Skeletal muscle tissue (tissue), 4 donors: ENCODE data around the gene FLT1. TPM values are rescaled to one million over a fixed set of nuclear protein-coding genes. Genes with fewer than 3 reads are reported as not detected.

ENCODE experiments used
- H3K27ac ChIP-seq: one replicate; pipeline ENCODE4 v1.7.0; 2013; ENCODE audit warnings: mild to moderate bottlenecking, low read depth, low read length, inconsistent platforms
- H3K27me3 ChIP-seq, 3 donors: one replicate each; pipeline ENCODE4 v1.7.0; 2013; ENCODE audit warnings: low read length in 3 of 3; ENCODE audit not compliant: control insufficient read depth in 3 of 3, insufficient read depth in 3 of 3
- H3K36me3 ChIP-seq, 3 donors: one replicate each; pipeline ENCODE4 v1.7.0; 2013; ENCODE audit warnings: low read length in 3 of 3; ENCODE audit not compliant: control insufficient read depth in 3 of 3, insufficient read depth in 3 of 3
- H3K4me1 ChIP-seq, 3 donors: one replicate each; pipeline ENCODE4 v1.7.0; 2013; ENCODE audit warnings: low read length in 3 of 3, mild to moderate bottlenecking in 3 of 3; ENCODE audit not compliant: control insufficient read depth in 3 of 3, insufficient read depth in 3 of 3
- H3K4me3 ChIP-seq, 3 donors: one replicate each; pipeline ENCODE4 v1.7.0; 2013; ENCODE audit warnings: low read length in 3 of 3
- H3K9ac ChIP-seq, 3 donors: one replicate each; pipeline ENCODE4 v1.7.0; 2013; ENCODE audit warnings: low read length in 3 of 3, mild to moderate bottlenecking in 3 of 3, moderate library complexity in 2 of 3, low read depth in 1 of 3
- H3K9me3 ChIP-seq, 3 donors: one replicate each; pipeline ENCODE4 v1.7.0; 2013; ENCODE audit warnings: low read length in 3 of 3; ENCODE audit not compliant: control insufficient read depth in 3 of 3
- total RNA-seq: library from RNA; depleted of rRNA; stranded (reverse); fragments of >200 nt; gene quantifications from one replicate; pipeline ENCODE4 v1.2.3, GENCODE V29; 2014
- donor health status: Osteomylitis.

FLT1 gene
- total RNA-seq, 1 donor from 2014 or later = 13.0 TPM

DNA sequence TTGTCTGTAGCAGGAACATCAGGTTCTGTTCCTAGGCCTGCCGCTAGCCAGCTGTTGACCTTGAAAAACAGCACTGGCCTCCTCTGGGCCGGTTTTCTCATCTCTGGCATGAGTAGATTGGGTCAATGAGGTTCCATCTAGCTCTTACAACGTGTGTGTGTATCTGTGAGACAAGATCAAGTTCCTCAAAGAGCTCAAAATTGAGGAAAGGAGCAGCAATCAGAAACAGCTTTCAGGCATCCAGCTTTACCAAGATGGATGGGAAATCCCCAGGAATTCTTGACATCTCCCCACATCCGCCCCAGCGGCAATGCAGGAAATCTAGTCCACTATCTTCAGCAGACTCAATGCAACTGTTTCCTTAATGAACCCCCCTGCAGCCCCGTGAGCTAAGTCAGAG, 4.9 kb downstream of the FLT1 start:
- H3K4me3 ChIP-seq = peak overlapping the region in 1 of 3 donors; percentile 4
- H3K9ac ChIP-seq = peak overlapping the region in 1 of 3 donors; percentile 40
- no peaks in the 10 kb centered on the region for H3K36me3 ChIP-seq
- no peaks in the 10 kb centered on the region for H3K9me3 ChIP-seq
- peaks cover 22 to 41% (median 38%) of the 10 kb centered on the region in 3 donors for H3K27me3 ChIP-seq
- H3K27ac ChIP-seq = no peak overlapping the region
- H3K4me1 ChIP-seq = peaks cover 9 to 18% (median 11%) of the 10 kb centered on the region in 3 donors

DNA sequence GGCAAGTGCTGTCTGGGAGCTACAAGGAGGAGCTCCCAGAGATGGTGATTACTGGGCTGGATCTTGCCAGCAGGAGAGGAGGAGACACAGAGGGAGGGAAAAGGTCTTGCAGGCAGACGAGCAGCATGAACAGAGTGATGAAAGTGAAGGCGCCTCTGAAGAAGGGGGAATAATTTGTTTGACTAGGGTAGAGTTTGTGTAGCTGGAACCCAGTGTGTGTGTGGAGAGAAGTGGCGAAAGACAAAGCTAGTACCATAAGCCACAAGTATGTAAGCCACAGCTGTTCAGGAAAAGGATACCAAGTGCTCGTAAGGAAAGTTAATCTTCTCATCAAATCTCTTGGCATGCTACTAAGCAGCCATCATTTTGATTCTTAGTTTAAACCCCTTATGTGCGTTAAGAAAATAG, 5.4 kb downstream of the FLT1 start:
- Histone ChIP-seq H3K27ac (no peak overlapping the region), H3K4me1 (peaks cover 9 to 17% (median 11%) of the 10 kb centered on the region in 3 donors), H3K4me3 (no peak overlapping the region), H3K9ac (no peak overlapping the region), H3K9me3 (no peaks in the 10 kb centered on the region), H3K27me3 (peaks cover 22 to 37% (median 37%) of the 10 kb centered on the region in 3 donors), H3K36me3 (no peaks in the 10 kb centered on the region)

DNA sequence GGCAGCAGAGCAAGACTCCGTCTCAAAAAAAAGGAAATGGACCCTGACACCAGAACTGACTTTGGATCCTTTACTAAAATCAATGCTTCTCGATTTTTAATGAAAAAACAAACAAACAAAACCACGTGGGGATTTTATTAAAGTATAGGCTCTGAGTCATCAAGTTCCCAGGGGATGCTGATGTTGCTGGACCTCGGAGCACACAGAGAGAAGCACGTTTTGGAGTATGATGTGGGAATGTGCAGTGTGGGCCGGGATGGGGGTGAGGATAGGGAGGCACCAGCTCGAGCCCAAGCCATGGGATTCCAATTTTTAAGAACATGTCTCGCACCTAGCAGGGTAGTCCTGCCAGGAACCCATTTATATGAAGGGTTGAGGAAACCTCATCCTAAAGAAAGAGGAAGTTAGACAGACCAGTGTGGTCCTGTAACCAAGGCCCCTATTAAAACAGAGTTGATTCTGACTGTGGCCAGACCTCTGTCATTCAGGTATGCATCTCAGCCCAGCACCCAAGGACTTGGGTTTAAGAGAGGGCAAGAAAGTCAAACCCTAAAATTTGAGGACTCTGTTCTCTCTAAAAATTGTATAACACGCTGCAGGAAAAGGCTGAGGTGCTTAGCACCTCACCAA, 6.4 kb downstream of the FLT1 start:
- Histone ChIP-seq H3K9me3 (no peaks in the 10 kb centered on the region), H3K4me3 (no peak overlapping the region), H3K27me3 (peaks cover 12 to 27% (median 26%) of the 10 kb centered on the region in 3 donors), H3K27ac (no peak overlapping the region), H3K36me3 (no peaks in the 10 kb centered on the region), H3K9ac (no peak overlapping the region), H3K4me1 (peaks cover 2 to 12% (median 4%) of the 10 kb centered on the region in 3 donors)

DNA sequence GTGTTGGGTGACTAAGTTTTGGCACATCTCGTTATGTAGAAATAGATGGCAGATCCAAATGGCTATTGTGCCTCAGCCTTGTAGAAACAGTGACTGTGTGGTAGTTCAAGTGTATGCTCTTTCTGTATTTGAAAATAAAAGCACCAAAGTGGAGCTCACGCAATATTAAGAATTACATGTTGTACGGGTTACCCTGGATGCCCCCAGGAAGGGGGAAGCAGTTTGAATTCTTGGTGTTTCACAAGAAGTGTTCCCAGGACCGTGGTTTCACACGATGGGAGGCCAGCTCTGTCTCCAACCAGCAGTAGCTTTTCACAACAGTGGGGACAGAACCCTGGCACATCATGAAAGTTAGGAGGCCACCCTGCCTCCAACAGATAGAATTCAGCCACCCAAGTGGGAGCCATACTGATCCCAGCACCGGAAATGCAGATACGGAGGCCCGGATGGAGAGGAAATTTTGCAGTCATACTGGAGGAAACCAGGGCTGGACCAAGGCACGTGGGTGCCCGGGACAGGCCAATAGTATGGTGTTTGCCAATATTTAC, 8.9 kb downstream of the FLT1 start:
- no peaks in the 10 kb centered on the region for H3K9me3 ChIP-seq
- no peak overlapping the region for H3K4me3 ChIP-seq
- no peak overlapping the region for H3K9ac ChIP-seq
- H3K27me3 ChIP-seq = peaks cover 7 to 20% (median 8%) of the 10 kb centered on the region in 3 donors
- no peak overlapping the region for H3K27ac ChIP-seq
- H3K4me1 ChIP-seq = peaks cover 2 to 12% (median 4%) of the 10 kb centered on the region in 3 donors
- no peaks in the 10 kb centered on the region for H3K36me3 ChIP-seq

DNA sequence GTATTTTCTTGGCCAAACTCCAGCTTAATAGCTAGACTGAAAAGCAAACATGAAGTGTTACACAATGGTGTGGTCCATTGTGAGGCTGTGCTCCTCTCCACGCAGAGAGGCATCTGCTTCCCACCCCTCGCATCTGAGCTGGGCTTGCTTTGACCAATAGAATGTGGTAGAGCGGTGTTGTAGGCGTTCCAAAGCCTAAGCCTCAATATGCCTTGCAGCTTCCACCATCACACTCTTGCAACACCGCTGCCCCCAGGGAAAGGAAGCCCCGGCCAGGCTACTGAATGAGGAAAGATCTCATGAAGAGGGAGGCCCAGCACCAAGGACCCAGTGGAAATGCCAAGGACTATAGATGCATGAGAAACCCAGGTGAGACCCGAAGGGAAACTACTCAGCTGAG, 9.4 kb downstream of the FLT1 start:
- Histone ChIP-seq H3K4me1 (peaks cover 2 to 12% (median 4%) of the 10 kb centered on the region in 3 donors), H3K4me3 (no peak overlapping the region), H3K27me3 (peaks cover 4 to 20% (median 4%) of the 10 kb centered on the region in 3 donors)

DNA sequence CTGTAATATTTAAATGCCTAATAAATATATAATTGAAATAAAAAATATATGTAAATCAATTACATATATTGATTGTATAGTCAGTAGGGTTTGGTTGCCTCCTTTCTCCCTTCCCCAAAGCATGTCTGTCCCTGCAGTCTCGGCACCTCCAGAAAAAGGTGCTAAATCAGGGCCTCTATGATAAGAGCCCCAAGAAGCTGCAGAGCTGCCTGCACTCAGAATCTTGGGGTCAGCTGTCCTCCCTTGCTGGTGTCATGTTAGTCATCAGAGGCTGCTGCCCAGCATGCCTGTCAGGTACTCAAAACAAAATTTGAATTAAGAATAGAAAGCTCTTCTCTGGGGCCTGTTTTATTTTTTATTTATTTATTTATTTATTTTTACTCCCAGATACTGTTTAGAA, 9.8 kb downstream of the FLT1 start:
- Histone ChIP-seq H3K36me3 (no peaks in the 10 kb centered on the region), H3K9me3 (no peaks in the 10 kb centered on the region), H3K4me1 (peaks cover 2 to 10% (median 4%) of the 10 kb centered on the region in 3 donors), H3K9ac (no peak overlapping the region), H3K27me3 (peaks cover 2 to 16% (median 2%) of the 10 kb centered on the region in 3 donors), H3K4me3 (no peak overlapping the region), H3K27ac (no peak overlapping the region)

More for the DNA sequence above, 9.4 kb downstream of the FLT1 start:
- H3K27ac ChIP-seq = no peak overlapping the region
- no peaks in the 10 kb centered on the region for H3K36me3 ChIP-seq
- no peak overlapping the region for H3K9ac ChIP-seq
- H3K9me3 ChIP-seq = no peaks in the 10 kb centered on the region

DNA sequence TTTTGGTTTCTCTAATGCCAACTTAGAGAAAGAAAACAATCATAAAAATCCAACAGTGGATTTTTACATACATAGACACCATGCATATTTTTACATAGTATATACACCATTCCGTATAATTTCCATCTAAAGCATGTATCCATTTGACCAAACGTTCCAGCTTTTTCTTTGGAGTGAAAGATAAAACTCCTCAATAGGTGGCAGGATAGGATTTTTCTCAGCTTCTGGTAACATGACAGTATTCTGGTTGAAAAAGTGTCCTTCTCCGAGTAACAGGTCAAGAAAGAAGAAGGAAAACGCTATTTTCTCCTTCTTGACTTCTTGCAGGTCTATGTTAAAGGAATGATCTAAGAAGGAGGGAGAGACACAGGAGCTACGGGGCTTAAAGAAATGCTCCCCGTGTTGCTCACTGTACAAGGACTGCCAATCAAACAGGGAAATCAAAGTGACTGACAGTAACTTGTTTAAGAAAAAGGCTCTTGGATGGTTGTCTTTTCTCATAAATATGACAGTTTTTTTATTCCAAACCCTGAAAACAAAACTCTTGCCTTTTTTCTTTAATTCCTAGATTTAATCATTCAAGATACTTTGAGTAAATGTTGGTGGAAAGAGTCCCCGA, 11.5 kb downstream of the FLT1 start:
- H3K4me1 ChIP-seq = peaks cover 0 to 4% (median 0%) of the 10 kb centered on the region in 3 donors
- H3K9me3 ChIP-seq = no peaks in the 10 kb centered on the region
- no peak overlapping the region for H3K27ac ChIP-seq
- H3K27me3 ChIP-seq = peaks cover 0 to 8% (median under 1%) of the 10 kb centered on the region in 3 donors
- H3K4me3 ChIP-seq = no peak overlapping the region
- no peak overlapping the region for H3K9ac ChIP-seq
- no peaks in the 10 kb centered on the region for H3K36me3 ChIP-seq

DNA sequence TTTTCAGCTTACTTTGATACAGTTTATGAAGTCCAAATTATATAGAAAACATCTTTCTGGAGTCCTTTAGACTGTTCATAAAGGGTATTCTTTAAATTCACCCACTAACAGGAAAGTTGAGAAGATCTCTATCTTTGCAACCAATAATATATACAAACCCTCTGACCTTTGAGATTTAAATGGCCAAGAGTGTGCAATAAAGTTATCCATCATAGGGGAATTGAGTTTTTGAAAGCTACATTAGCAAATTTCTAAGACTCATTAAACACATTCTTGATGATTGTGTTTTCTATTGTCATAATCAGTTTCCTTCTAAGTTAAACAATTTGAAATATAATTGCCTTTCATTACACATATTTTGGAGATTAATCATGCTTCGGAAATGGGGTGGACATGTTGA, 15.9 kb downstream of the FLT1 start:
- Histone ChIP-seq H3K4me1 (no peaks in the 10 kb centered on the region), H3K9me3 (no peaks in the 10 kb centered on the region), H3K36me3 (no peaks in the 10 kb centered on the region), H3K27me3 (peaks cover 0 to 10% (median 0%) of the 10 kb centered on the region in 3 donors), H3K27ac (no peak overlapping the region), H3K9ac (no peak overlapping the region), H3K4me3 (no peak overlapping the region)

DNA sequence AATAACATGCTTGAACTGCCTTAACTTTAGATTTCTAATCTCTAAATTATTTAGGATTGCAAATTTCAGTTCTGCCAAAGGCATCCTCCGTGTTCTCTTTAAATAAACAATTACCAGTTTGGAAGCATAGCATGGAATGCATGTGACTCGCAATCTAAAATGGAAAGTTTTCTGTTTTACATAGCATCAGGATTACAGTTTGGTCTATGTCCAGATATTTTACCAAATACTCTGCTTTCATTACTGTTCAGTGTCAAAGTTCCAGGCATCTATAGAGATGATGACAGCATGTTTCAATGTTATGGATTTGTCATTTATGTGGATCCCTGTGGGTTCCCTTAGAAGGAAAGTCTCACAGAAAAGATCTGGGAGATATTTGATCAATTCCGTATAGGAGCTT, 16.8 kb downstream of the FLT1 start:
- no peaks in the 10 kb centered on the region for H3K36me3 ChIP-seq
- H3K4me1 ChIP-seq = no peaks in the 10 kb centered on the region
- no peaks in the 10 kb centered on the region for H3K9me3 ChIP-seq
- no peak overlapping the region for H3K27ac ChIP-seq
- H3K9ac ChIP-seq = no peak overlapping the region
- H3K27me3 ChIP-seq = peaks cover 0 to 6% (median 0%) of the 10 kb centered on the region in 3 donors
- H3K4me3 ChIP-seq = no peak overlapping the region

DNA sequence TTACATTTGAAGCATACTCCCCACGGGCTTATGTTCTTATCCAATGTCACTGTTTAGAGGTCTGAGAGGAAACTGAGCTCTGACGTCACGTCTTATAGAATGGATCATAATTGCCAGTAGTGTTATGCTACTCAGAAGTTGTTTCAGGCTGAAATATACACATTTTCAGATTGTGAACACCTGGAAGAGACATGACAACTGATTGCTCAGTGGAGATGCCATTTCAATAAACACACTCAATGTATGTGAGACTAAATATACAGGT, 17.3 kb downstream of the FLT1 start:
- H3K4me1 ChIP-seq = no peaks in the 10 kb centered on the region
- H3K9me3 ChIP-seq = no peaks in the 10 kb centered on the region

More for the DNA sequence above, 17.3 kb downstream of the FLT1 start:
- no peaks in the 10 kb centered on the region for H3K36me3 ChIP-seq
- peaks cover 0 to 2% (median 0%) of the 10 kb centered on the region in 3 donors for H3K27me3 ChIP-seq
- no peak overlapping the region for H3K4me3 ChIP-seq
- no peak overlapping the region for H3K9ac ChIP-seq
- no peak overlapping the region for H3K27ac ChIP-seq
